Measurements from ENCODE around the gene HECW1. TPM values are rescaled to one million over a fixed set of nuclear protein-coding genes. Genes with fewer than 3 reads are reported as not detected.

The HECW1 gene
- total and polyA plus RNA-seq, 11 donors = 0.23 TPM; not detected in 10

GRCh38 chr7:43085992-43086391, 26.5 kb upstream of the HECW1 start:
- ATAC-seq = no peak
- no peak for DNase-seq
- intact Hi-C loops (cut with DNase I) = no loop called here
- TF ChIP-seq POLR2A (IDR thresholded peaks at IDR 0.05) (no peak), CTCF (IDR thresholded peaks at IDR 0.05) (no peak)
- no peak overlapping the region for H3K4me3 ChIP-seq
- H3K27me3 ChIP-seq = peaks cover 0 to 15% (median 0%) of the 10 kb centered on the region in 9 donors
- H3K27ac ChIP-seq = no peak overlapping the region
- no peaks in the 10 kb centered on the region for H3K36me3 ChIP-seq
- H3K4me1 ChIP-seq = no peaks in the 10 kb centered on the region
- H3K9me3 ChIP-seq = peaks cover 0 to 8% (median 0%) of the 10 kb centered on the region in 12 donors
- 74 to 86% (median 81%) methylated on average over 1 of the region's 1 CpG for WGBS, 4 donors

GRCh38 chr7:43092819-43093218, 19.6 kb upstream of the HECW1 start:
- ATAC-seq = no peak
- Histone ChIP-seq H3K36me3 (no peaks in the 10 kb centered on the region), H3K9me3 (peaks cover 0 to 8% (median 0%) of the 10 kb centered on the region in 12 donors), H3K4me1 (no peaks in the 10 kb centered on the region), H3K27ac (no peak overlapping the region), H3K4me3 (no peak overlapping the region), H3K27me3 (peaks cover 0 to 11% (median 0%) of the 10 kb centered on the region in 9 donors)
- intact Hi-C loops (cut with DNase I) = loop anchor here in 1 of 10 donors (10.0 kb wide), 1 partner anchor 48 kb away; no protein-coding TSS in a partner anchor
- no peak for DNase-seq
- TF ChIP-seq CTCF (IDR thresholded peaks at IDR 0.05) = no peak
- TF ChIP-seq POLR2A (IDR thresholded peaks at IDR 0.05) = no peak
- WGBS, 4 donors = 64 to 82% (median 70%) methylated on average over 1 of the region's 1 CpG

- WGBS, 4 donors = 49 to 64% (median 55%) methylated on average over 4 of the region's 4 CpGs
- Histone ChIP-seq H3K4me3 (no peak overlapping the region), H3K36me3 (no peaks in the 10 kb centered on the region), H3K9me3 (peaks cover 0 to 6% (median 0%) of the 10 kb centered on the region in 12 donors), H3K4me1 (no peaks in the 10 kb centered on the region), H3K27me3 (peaks cover 0 to 6% (median 0%) of the 10 kb centered on the region in 9 donors), H3K27ac (no peak overlapping the region)
- no peak for DNase-seq
- ATAC-seq = no peak
- TF ChIP-seq POLR2A (IDR thresholded peaks at IDR 0.05) (no peak), CTCF (IDR thresholded peaks at IDR 0.05) (no peak)
- intact Hi-C loops (cut with DNase I) = loop anchor here in 1 of 10 donors (10.0 kb wide), 1 partner anchor 52 kb away; no protein-coding TSS in a partner anchor
These were observed 15.6 kb upstream of the HECW1 start for GRCh38 chr7:43096875-43097274.

GRCh38 chr7:43099750-43100149, 12.7 kb upstream of the HECW1 start:
- H3K9me3 ChIP-seq = peaks cover 0 to 6% (median 0%) of the 10 kb centered on the region in 12 donors
- ATAC-seq (no peak), DNase-seq (no peak)
- no peaks in the 10 kb centered on the region for H3K36me3 ChIP-seq
- WGBS, 4 donors = 61 to 64% (median 62%) methylated on average over 6 of the region's 6 CpGs
- no peak overlapping the region for H3K27ac ChIP-seq
- no peak overlapping the region for H3K4me3 ChIP-seq
- intact Hi-C loops (cut with DNase I) = loop anchor here in 2 of 10 donors (10.0 kb wide), 2 partner anchors 55 to 155 kb away; no protein-coding TSS in a partner anchor
- TF ChIP-seq CTCF (IDR thresholded peaks at IDR 0.05) (no peak), POLR2A (IDR thresholded peaks at IDR 0.05) (no peak)
- H3K4me1 ChIP-seq = no peaks in the 10 kb centered on the region
- peaks cover 0 to 6% (median 0%) of the 10 kb centered on the region in 9 donors for H3K27me3 ChIP-seq

Measured in heart left ventricle (tissue), 16 donors.